Limb (tissue), 2 donors: ENCODE results near the gene CHRDL1.

Experiments used
- DNase-seq, 2 donors: peaks; one replicate each; pipeline ENCODE4 v3.0.0-alpha.2; 2016; ENCODE audit errors: extremely low spot score in 2 of 2

Gene CHRDL1

GRCh38 chrX:110743679-110744340 lies 51.8 kb downstream of the CHRDL1 start:
- DNase-seq = no peak

GRCh38 chrX:110741213-110741796 lies 54.3 kb downstream of the CHRDL1 start:
- DNase-seq = no peak

- no peak for DNase-seq
Measured at GRCh38 chrX:110734894-110735541, 60.6 kb downstream of the CHRDL1 start.

DNA sequence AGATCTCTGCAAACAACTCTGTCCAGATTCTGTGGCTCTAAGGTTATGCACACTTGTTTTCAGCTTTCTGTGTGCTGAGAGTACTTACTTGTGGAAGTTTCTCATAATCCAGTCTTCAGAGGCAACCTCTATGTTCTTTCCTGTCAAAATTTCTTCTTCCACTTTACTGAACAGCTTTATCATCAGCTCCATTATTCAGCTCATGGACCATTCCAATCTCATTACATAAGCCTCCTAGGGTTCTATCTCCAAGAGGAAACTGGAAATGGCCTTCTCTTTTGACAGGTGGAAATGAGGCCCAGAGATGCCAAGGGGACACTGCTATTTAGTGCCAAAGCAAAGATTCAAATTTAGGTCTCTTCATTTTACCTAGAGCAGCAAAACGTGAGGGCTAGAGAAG lies 61.3 kb downstream of the CHRDL1 start:
- DNase-seq = no peak

DNA sequence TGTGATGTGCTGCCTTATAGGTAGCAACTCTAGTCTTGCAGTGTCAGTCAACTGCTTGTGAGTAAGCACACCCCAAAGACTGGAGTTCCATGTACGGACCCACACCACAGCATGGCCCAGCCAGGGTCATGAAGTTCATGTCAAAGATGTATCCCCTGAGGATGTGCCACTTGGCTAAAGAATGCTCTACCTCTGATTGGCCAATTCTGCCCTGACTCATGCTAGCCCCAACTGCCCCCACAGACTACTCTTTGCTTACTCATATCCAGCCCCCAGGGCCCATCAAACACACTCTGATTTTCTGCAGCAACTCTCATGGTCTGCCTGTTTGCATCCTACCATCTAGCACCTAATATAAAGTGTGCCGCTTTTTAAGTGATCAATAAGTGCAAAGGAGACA lies 62.5 kb downstream of the CHRDL1 start:
- no peak for DNase-seq

DNA sequence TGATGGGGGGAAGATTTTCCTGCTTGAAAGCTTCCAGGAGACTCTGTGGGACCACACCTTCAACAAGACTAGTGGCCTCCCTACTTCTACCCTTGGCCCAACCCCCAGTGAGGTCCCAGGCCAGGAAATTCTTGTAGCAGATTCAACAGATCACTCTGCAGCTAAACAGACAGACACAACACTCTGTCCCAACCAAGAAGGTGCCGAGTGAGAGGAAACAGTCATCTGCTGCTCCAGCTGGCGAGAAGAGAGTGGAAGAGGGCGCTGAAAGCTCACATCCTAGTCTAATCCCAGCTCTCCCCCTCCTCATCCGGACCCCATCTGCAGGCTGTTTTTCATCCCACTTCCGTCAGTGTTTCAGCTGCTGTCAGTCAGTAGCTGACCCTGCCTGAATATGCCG lies 63.4 kb downstream of the CHRDL1 start:
- no peak for DNase-seq

DNA sequence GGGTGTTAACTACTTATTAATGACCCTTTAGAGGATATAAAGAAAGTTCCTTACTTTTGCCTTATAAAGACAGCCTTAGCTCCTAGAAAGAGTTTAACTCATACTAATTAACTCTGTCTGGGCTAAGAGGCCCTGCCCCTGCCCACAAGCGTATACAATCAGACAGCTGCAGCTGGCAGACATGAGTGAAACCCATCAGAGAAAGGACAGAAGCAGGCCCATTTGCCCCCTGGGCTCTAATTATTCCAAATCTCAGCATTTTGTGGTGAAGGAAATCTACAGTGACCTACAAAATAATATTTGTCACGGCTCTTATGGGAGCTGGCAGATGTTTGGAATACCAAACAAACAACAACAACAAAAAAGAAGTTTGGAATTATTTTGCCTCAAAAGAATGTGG lies 71.8 kb downstream of the CHRDL1 start:
- DNase-seq = no peak

- no peak for DNase-seq
Measured at GRCh38 chrX:110722135-110722534, 73.5 kb downstream of the CHRDL1 start.

GRCh38 chrX:110713666-110714065 lies 82.0 kb downstream of the CHRDL1 start:
- no peak for DNase-seq

DNA sequence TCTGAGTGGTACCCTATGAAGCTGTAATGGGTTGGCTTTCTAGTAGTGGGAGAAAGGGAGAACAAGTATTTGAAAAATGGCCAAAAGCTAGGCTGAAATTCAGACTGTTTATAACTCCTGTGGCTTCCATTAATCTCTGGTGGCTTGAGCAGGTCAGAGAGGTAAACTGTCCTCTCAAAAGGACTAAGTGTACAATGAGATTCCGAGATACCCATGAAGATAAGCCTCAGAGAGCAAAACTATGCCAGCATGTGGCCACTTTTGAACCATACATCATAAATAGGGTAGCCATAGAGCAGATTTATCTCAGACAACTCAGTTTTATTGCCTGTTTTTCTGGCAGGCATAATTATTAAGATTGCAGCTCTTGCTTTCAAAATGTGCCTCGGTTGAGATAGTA lies 89.2 kb downstream of the CHRDL1 start:
- no peak for DNase-seq

GRCh38 chrX:110703641-110704040 lies 92.0 kb downstream of the CHRDL1 start:
- no peak for DNase-seq

- DNase-seq = no peak
Measured at GRCh38 chrX:110699109-110699508, 96.5 kb downstream of the CHRDL1 start.

DNA sequence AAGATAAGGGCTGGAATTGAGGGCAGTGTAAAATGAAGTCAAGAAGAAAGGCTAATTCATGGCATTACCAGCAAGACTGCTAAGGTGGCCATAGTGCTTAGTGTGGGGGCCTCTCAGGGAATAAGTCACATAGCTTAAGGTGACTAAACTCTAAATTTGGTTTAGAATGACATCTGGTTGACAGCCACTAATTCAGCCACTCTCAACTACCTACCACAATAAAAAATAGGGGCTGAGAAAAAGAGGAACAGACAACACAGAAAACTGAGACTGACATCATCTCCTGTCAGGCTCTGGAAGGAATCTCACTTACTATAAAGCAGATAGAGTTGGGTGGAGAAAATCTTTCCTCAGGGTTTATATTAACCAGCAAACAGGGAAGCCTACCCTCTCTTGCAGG lies 96.9 kb downstream of the CHRDL1 start:
- DNase-seq = no peak

- DNase-seq = no peak
Measured at GRCh38 chrX:110692866-110693265, 102.8 kb downstream of the CHRDL1 start.

- no peak for DNase-seq
Measured at GRCh38 chrX:110691446-110691845, 104.2 kb downstream of the CHRDL1 start.

DNA sequence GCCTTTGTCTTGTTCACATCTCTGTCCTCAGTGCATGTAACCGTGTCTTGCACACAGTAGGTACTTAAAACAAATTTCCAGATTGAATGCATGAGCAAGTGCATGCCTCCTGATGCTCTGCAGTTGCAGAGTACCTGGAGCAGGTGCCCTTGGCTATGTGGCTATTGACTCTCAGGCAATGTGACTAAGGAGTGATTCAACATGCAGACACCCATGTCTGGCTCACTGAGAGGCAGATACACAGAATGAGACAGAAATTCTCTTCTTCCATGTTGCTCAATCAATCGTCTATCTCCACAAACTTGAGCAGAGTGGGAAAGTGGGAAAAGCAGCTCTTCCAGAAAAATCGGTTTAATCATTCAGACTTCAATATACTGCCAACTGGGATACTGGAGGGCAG lies 111.0 kb downstream of the CHRDL1 start:
- no peak for DNase-seq

DNA sequence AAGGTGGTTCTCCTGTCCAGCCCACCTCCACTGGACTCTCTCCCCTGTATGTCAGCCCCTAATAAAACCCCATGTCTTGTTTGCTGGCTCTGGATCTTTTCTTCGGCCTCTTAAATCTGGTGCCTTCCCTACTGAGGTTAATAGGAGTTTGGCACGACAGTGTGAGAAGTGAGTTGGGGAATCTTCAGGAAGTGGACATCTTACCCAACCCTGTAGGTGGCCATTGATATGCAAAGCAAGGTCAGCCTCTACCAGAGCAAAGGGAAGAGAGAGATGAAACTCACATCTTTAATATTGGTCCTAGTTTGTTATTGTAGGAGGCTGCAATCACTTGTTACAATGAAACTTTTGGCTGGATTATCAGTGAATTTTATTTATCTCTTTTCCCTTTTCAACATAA lies 111.7 kb downstream of the CHRDL1 start:
- DNase-seq = no peak

- no peak for DNase-seq
Measured at GRCh38 chrX:110678591-110678990, 117.0 kb downstream of the CHRDL1 start.

DNA sequence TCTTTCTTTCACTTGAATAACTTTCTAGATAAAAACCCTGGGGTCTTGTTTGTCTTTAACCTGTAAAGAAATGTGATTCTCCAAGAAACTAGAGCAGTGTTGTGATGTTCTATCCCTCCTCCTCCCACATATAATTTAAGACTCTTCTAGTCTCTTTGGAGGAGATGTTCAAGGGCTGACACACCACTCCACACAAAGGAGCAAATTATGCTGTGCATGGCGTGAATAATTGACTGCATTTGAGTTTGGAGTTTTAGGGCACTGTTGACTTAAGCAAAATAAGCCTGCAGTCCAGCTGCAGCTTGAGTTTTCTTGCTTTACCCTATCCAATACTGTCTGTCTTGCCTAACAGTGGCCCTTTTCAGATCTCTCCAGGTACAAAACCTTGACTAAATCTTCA lies 119.7 kb downstream of the CHRDL1 start:
- no peak for DNase-seq

GRCh38 chrX:110671068-110671803 lies 124.4 kb downstream of the CHRDL1 start:
- no peak for DNase-seq

- DNase-seq = no peak
Measured at GRCh38 chrX:110669572-110669971, 126.0 kb downstream of the CHRDL1 start.

GRCh38 chrX:110667706-110668105 lies 127.9 kb downstream of the CHRDL1 start:
- no peak for DNase-seq
